ENCODE results near the gene EFHB. TPM values are rescaled to one million over a fixed set of nuclear protein-coding genes. Genes with fewer than 3 reads are reported as not detected.

Gene EFHB
- total RNA-seq, 1 donor, result 0.27 TPM

DNA sequence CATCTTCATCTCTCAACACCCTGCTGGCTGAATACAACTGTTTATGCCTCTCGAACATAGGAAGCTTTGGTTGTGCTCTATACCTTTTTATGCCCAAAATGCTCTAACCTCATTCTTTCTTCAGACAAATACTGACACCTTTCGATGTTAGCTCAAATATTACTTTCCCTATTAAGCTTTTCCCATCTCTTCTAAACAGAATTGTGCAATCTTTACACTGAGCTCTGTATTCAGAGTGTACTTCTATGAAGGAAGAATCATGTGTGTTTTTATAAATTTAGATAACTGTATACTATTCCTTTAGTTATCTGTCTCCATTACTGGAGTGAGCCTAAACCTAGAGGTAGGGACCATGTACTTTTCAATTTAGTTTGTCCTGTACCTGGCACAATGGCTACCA is 1.6 kb downstream of the EFHB start:
- no peak for DNase-seq (ENCODE audit: low read depth)
- TF ChIP-seq, protein P1, sequence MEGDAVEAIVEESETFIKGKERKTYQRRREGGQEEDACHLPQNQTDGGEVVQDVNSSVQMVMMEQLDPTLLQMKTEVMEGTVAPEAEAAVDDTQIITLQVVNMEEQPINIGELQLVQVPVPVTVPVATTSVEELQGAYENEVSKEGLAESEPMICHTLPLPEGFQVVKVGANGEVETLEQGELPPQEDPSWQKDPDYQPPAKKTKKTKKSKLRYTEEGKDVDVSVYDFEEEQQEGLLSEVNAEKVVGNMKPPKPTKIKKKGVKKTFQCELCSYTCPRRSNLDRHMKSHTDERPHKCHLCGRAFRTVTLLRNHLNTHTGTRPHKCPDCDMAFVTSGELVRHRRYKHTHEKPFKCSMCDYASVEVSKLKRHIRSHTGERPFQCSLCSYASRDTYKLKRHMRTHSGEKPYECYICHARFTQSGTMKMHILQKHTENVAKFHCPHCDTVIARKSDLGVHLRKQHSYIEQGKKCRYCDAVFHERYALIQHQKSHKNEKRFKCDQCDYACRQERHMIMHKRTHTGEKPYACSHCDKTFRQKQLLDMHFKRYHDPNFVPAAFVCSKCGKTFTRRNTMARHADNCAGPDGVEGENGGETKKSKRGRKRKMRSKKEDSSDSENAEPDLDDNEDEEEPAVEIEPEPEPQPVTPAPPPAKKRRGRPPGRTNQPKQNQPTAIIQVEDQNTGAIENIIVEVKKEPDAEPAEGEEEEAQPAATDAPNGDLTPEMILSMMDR (IDR thresholded peaks at IDR 0.05; ENCODE audit: insufficient read depth, low read length), result no peak
- H3K4me3 ChIP-seq (ENCODE audit: low read depth, low read length), result no peak overlapping the region

DNA sequence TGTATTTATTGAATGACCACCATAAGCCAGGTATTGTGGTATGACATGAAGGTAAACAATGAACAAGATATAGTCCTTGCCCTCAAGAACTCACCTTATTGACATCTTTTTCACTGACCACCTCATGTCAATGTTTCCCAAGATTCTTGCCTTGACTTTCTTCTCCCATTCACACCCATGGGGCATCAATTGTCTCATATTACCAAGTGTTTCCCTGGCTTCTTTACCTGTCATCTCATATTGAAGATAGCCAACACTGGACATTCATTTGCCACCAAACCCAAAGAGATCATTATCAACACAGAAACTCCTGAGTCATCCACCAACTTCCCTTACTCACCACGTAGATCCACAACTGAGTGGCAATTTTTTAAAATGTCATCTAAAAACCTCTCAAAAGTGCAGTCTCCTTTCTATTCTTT is 2.2 kb downstream of the EFHB start:
- DNase-seq (ENCODE audit: low read depth), result no peak
- no peak overlapping the region for H3K4me3 ChIP-seq (ENCODE audit: low read depth, low read length)
- TF ChIP-seq, protein P1 (IDR thresholded peaks at IDR 0.05; ENCODE audit: insufficient read depth, low read length), result no peak

DNA sequence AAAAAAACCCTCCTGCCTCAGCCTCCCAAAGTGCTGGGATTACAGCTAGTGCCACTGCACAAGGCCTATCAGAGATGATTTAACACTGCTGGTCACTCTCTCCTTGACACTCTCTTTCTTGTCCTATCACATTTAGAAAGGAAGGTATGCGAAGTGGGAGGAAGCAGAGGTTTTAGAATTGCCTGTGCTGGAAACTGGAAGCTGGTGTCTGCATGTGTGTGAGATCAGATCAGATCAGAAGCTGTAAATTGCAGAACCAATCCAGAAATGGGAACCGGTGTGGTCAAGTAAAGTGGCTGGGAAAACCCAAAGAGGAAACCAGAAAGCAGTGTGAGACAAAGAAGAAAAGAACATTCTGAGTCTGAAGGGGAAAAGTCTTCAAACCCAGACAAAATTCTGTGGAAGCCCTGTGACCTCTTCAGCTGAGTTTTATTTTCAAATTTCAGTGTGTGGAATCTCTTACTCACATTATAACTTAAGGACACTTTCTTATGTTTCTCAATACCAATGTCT is 2.8 kb downstream of the EFHB start:
- H3K4me3 ChIP-seq (ENCODE audit: low read depth, low read length), result no peak overlapping the region
- TF ChIP-seq, protein P1 (IDR thresholded peaks at IDR 0.05; ENCODE audit: insufficient read depth, low read length), result no peak
- DNase-seq (ENCODE audit: low read depth), result no peak

DNA sequence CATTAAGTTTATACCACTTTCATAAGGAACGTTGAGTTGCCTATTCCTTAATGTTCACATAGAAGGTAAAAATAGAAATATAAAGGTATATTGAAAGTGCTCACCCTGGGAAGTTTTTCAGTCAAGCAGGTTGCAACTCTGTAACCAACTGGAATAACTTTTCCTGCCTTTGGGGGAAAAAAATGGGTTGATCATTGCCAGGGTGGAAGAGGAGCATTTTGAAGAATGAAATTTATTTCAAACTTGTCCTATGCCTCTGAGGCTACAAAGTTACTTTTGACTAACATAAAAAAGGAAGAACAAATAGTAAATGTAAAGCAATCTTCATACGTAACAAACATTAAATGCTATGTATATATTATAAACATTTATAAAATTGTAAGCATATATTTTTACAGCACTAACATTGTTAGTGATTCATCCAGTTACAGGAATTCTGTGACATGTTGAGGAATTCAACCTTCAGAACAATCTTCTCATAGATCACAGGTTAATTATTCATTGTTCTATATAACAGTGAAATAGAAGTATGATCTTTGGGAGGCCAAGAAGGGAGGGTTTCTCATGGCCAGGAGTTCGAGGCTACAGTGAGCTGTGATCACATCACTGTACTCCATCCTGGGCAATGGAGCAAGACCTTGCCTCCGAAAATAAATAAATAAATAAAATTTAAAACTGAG is 13.5 kb downstream of the EFHB start:
- TF ChIP-seq, protein P1 (IDR thresholded peaks at IDR 0.05; ENCODE audit: insufficient read depth, low read length), result no peak

DNA sequence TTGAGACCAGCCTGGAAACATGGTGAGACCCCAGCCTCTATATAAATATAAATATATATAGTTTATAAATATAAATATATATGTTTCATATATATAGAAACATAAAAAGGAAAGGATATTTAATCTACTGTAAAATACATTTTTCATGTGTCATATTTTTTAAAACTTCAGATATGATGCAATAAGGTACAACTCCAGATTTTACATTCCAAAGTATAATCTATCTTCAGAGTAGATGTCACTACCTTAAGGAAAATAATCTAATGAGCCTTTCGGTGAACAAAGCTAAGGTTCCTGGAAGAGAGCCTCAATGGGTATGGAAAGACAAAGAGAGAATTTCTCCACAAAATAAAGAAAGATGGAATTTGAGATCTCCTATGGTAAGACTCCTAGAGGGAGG is 16.9 kb downstream of the EFHB start:
- TF ChIP-seq, protein P1 (IDR thresholded peaks at IDR 0.05; ENCODE audit: insufficient read depth, low read length), result no peak
- no peak overlapping the region for H3K4me3 ChIP-seq (ENCODE audit: low read depth, low read length)
- no peak for DNase-seq (ENCODE audit: low read depth)

More for the DNA sequence above, 13.5 kb downstream of the EFHB start:
- H3K4me3 ChIP-seq (ENCODE audit: low read depth, low read length), result no peak overlapping the region
- no peak for DNase-seq (ENCODE audit: low read depth)

DNA sequence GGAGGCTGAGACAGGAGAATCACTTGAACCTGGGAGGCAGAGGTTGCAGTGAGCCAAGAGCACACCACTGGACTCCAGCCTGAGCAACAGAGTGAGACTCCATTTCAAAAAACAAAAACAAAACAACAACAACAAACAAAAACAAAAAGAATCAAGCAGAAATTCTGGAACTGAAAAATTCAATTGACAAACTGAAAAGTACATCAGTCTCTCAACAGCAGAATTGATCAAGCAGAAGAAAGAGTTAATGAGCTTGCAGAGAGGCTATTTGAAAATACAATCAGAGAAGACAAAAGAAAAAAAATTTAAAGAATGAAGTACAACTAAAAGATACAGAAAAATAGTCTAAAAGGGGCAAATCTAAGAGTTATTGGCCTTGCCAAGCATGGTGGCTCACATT is 22.6 kb downstream of the EFHB start:
- H3K4me3 ChIP-seq (ENCODE audit: low read depth, low read length), result no peak overlapping the region
- TF ChIP-seq, protein P1 (IDR thresholded peaks at IDR 0.05; ENCODE audit: insufficient read depth, low read length), result no peak
- no peak for DNase-seq (ENCODE audit: low read depth)

Data from fibroblast of the aortic adventitia (primary cell).